Endothelial cell of umbilical vein (primary cell): ENCODE data around the gene KITLG.

Experiments used
- EZH2 ChIP-seq: IDR thresholded peaks from 2 replicates; pipeline ENCODE4 v1.6.1; 2012; ENCODE audit warnings: borderline replicate concordance, low read depth, mild to moderate bottlenecking, moderate library complexity, low read length, inconsistent platforms; ENCODE audit not compliant: severe bottlenecking
- FOS ChIP-seq: IDR thresholded peaks from 2 replicates; pipeline ENCODE4 v1.6.1; 2011; ENCODE audit warnings: mild to moderate bottlenecking, low read length, moderate library complexity, borderline replicate concordance; ENCODE audit not compliant: insufficient read depth
- MYC ChIP-seq: IDR thresholded peaks from one replicate; pipeline ENCODE4 v1.6.1; 2011; ENCODE audit warnings: mild to moderate bottlenecking, low read depth, low read length
- POLR2A ChIP-seq: IDR thresholded peaks from 2 replicates; pipeline ENCODE4 v1.6.1; 2012; ENCODE audit warnings: low read depth, mild to moderate bottlenecking, control low read depth, low read length
- POLR2AphosphoS5 ChIP-seq: IDR thresholded peaks from 2 replicates; pipeline ENCODE4 v1.6.1; 2012; ENCODE audit warnings: low read depth, mild to moderate bottlenecking, control low read depth, low read length, moderate library complexity; ENCODE audit not compliant: insufficient read depth
- TF ChIP-seq, protein P1 (sequence below), 2 donors: IDR thresholded peaks; 1 replicate in 1 of 2; 2 replicates in 1 of 2; pipeline ENCODE4 v1.5.1; 2011; ENCODE audit warnings: low read length in 2 of 2, mild to moderate bottlenecking in 2 of 2, moderate library complexity in 2 of 2, control low read depth in 1 of 2, inconsistent platforms in 1 of 2, low read depth in 1 of 2; ENCODE audit not compliant: insufficient read depth in 1 of 2; ENCODE audit errors: extremely low read depth in 1 of 2
- TF ChIP-seq, protein P2 (sequence below): IDR thresholded peaks from 2 replicates; pipeline ENCODE4 v1.6.1; 2011; ENCODE audit not compliant: insufficient read depth, insufficient read length

DNA sequence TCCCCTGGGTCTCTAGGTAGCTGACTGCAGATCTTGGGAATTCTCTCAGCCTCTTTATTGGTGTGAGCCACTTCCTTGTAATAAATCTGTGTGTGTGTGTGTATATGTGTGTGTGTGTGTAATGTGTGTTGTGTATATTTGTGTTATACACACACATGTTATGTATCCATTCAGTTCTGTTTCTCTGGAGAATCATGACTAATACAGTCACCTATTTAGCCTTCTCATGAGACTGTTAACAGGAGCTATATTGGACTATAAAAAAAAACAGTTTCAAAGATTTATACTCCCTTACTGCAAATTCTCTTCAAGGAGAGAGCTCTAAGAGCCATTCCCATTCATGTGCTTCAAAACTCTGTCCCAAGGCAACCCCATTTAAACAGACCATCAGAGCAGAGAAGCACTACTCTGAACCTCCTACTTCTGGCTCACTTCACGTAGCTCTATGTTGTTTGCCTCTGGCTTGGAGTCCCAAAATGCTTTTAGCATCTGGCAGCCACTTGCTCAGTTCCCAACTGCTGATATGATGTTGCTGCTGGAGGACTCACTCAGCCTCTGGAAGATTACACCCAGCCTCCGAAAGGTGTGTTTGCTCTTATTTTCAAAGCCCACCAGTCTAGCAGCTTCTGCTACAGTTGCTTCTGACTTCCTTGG is 48.7 kb upstream of the KITLG start:
- TF ChIP-seq POLR2A: no peak
- no peak for TF ChIP-seq EZH2
- TF ChIP-seq, protein P1, sequence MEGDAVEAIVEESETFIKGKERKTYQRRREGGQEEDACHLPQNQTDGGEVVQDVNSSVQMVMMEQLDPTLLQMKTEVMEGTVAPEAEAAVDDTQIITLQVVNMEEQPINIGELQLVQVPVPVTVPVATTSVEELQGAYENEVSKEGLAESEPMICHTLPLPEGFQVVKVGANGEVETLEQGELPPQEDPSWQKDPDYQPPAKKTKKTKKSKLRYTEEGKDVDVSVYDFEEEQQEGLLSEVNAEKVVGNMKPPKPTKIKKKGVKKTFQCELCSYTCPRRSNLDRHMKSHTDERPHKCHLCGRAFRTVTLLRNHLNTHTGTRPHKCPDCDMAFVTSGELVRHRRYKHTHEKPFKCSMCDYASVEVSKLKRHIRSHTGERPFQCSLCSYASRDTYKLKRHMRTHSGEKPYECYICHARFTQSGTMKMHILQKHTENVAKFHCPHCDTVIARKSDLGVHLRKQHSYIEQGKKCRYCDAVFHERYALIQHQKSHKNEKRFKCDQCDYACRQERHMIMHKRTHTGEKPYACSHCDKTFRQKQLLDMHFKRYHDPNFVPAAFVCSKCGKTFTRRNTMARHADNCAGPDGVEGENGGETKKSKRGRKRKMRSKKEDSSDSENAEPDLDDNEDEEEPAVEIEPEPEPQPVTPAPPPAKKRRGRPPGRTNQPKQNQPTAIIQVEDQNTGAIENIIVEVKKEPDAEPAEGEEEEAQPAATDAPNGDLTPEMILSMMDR (IDR thresholded peaks at IDR 0.05; ENCODE audit: extremely low read depth in 1 of 2, insufficient read depth in 1 of 2, low read depth in 1 of 2, low read length in 2 of 2): no peak
- TF ChIP-seq MYC: no peak
- TF ChIP-seq, protein P2, sequence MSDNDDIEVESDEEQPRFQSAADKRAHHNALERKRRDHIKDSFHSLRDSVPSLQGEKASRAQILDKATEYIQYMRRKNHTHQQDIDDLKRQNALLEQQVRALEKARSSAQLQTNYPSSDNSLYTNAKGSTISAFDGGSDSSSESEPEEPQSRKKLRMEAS: no peak
- TF ChIP-seq POLR2AphosphoS5: no peak
- TF ChIP-seq FOS: no peak
